ENCODE data around the gene ABAT. TPM values are rescaled to one million over a fixed set of nuclear protein-coding genes. Genes with fewer than 3 reads are reported as not detected.

The ABAT gene
- total RNA-seq, 1 experiment from 2014 or later: 7.3 TPM

DNA sequence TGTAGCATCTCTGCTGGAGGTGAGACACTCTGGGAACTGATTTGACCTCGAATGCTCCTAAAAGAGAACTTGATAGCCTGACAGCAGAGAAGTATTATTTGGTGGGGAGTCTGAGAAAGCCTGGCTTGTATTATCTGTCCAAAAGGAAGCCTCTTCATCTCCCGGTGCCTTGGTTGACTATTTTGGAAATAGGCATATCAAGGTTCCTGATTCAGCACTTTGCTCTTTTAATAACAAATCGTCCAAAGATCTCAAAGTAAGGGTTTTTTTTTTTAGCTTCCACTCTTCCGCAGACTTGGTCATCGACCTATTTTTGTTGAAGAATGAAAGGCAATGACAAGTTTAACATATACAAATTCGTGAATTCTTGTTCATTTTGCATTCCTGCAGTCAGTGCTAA lies 108.3 kb downstream of the ABAT start:
- Histone ChIP-seq H2BK20ac (ENCODE audit: low read depth, low read length, poor library complexity, severe bottlenecking) (no peak overlapping the region), H2BK5ac (ENCODE audit: insufficient read length, low read length) (no peak overlapping the region), H3K9me3 (ENCODE audit: control insufficient read depth, low read depth, low read length) (no peaks in the 10 kb centered on the region), H4K20me1 (ENCODE audit: control insufficient read depth, insufficient read depth, insufficient read length) (no peaks in the 10 kb centered on the region), H3K14ac (ENCODE audit: insufficient read depth, low read length) (no peak overlapping the region), H3K79me2 (ENCODE audit: insufficient read depth, low read length) (no peaks in the 10 kb centered on the region), H3K4me2 (ENCODE audit: insufficient read depth, insufficient read length, low read length) (no peak overlapping the region), H3K9ac (ENCODE audit: extremely low read depth, insufficient read length, low read length) (no peak overlapping the region), H3K18ac (ENCODE audit: insufficient read length, low read depth, low read length) (no peak overlapping the region), H2BK15ac (ENCODE audit: low read depth, low read length) (no peak overlapping the region), H3K4me1 (ENCODE audit: insufficient read depth, low read length) (no peaks in the 10 kb centered on the region), H4K5ac (ENCODE audit: insufficient read length, low read depth, low read length) (no peak overlapping the region), H3K56ac (ENCODE audit: insufficient read length, low read depth, low read length) (no peak overlapping the region), H3K23me2 (ENCODE audit: insufficient read length, low read depth, low read length, poor library complexity, severe bottlenecking) (no peaks in the 10 kb centered on the region), H3K27me3 (ENCODE audit: insufficient read depth, low read length) (no peaks in the 10 kb centered on the region), H4K91ac (ENCODE audit: insufficient read length, low read depth, low read length) (no peak overlapping the region), H2BK120ac (ENCODE audit: low read depth, low read length, poor library complexity, severe bottlenecking) (no peak overlapping the region), H3K79me1 (ENCODE audit: insufficient read depth, low read depth, low read length, poor library complexity, severe bottlenecking) (no peaks in the 10 kb centered on the region), H4K8ac (replicated peaks; ENCODE audit: insufficient read length, low read depth, low read length) (no peak overlapping the region), H2BK12ac (ENCODE audit: insufficient read length, low read depth, low read length) (no peak overlapping the region), H3K27ac (ENCODE audit: insufficient read length, low read depth, low read length) (no peak overlapping the region), H3K23ac (ENCODE audit: insufficient read length, low read depth, low read length) (no peak overlapping the region), H2AK5ac (ENCODE audit: insufficient read length, low read length) (no peak overlapping the region), H3K4ac (ENCODE audit: low read depth, low read length) (no peak overlapping the region), H2AFZ (ENCODE audit: low read length) (no peak overlapping the region), H3T11ph (ENCODE audit: low read length) (no peak overlapping the region)
- Mint-ChIP-seq H3K36me3 (ENCODE audit: insufficient read depth in 1 of 3, low read depth in 3 of 3) (no peaks in the 10 kb centered on the region; a peak in 1 of 7 replicates), H3K27ac (no peak overlapping the region), H3K27me3 (ENCODE audit: low read depth) (peaks cover 4% of the 10 kb centered on the region; the same call in 1 of the 2 replicates), H3K9me3 (no peaks in the 10 kb centered on the region), H3K4me1 (no peaks in the 10 kb centered on the region), H3K4me3 (no peak overlapping the region)
- no CpG with 5 or more reads among the region's 6 CpGs for WGBS (ENCODE audit: extremely low coverage, insufficient read length, low lambda C conversion rate)
- TF ChIP-seq, protein P1, sequence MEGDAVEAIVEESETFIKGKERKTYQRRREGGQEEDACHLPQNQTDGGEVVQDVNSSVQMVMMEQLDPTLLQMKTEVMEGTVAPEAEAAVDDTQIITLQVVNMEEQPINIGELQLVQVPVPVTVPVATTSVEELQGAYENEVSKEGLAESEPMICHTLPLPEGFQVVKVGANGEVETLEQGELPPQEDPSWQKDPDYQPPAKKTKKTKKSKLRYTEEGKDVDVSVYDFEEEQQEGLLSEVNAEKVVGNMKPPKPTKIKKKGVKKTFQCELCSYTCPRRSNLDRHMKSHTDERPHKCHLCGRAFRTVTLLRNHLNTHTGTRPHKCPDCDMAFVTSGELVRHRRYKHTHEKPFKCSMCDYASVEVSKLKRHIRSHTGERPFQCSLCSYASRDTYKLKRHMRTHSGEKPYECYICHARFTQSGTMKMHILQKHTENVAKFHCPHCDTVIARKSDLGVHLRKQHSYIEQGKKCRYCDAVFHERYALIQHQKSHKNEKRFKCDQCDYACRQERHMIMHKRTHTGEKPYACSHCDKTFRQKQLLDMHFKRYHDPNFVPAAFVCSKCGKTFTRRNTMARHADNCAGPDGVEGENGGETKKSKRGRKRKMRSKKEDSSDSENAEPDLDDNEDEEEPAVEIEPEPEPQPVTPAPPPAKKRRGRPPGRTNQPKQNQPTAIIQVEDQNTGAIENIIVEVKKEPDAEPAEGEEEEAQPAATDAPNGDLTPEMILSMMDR (conservative IDR thresholded peaks at IDR 0.05): no peak
- DNase-seq: no peak
